Ascending aorta (tissue), 2 donors: Measurements from ENCODE around the gene CTIF. TPM values are rescaled to one million over a fixed set of nuclear protein-coding genes. Genes with fewer than 3 reads are reported as not detected.
A peak's percentile ranks its signal among the peaks of the same experiment; 100 is the strongest.

Experiments
- DNase-seq, 2 donors: peaks; one replicate each; pipeline ENCODE4 v3.0.0-alpha.2; 2019; ENCODE audit warnings: low spot score in 2 of 2
- H3K27ac ChIP-seq, 2 donors: fragments of 200-600 bp; sonication (generic); one replicate each; pipeline ENCODE4 v1.5.1; 2016 to 2017; ENCODE audit warnings: mild to moderate bottlenecking in 1 of 2
- H3K27me3 ChIP-seq: fragments of 200-600 bp; sonication (generic); one replicate; pipeline ENCODE4 v1.5.1; 2017
- H3K36me3 ChIP-seq, 2 donors: fragments of 200-600 bp; sonication (generic); one replicate each; pipeline ENCODE4 v1.5.1; 2016
- H3K4me1 ChIP-seq, 2 donors: fragments of 200-600 bp; sonication (generic); one replicate each; pipeline ENCODE4 v1.5.1; 2016 to 2017; ENCODE audit warnings: mild to moderate bottlenecking in 1 of 2
- H3K4me3 ChIP-seq, 2 donors: fragments of 200-600 bp; sonication (generic); one replicate each; pipeline ENCODE4 v1.5.1; 2016 to 2017; ENCODE audit warnings: mild to moderate bottlenecking in 1 of 2
- H3K9me3 ChIP-seq, 2 donors: fragments of 200-600 bp; sonication (generic); one replicate each; pipeline ENCODE4 v1.5.1; 2016
- intact Hi-C: fragments of 100-400 bp; cut with DNase I; formaldehyde crosslinking; loops from one replicate; pipeline ENCODE4 v1.15.1; 2023
- total RNA-seq: library from RNA; depleted of rRNA; stranded (reverse); fragments of >200 nt; gene quantifications from one replicate; pipeline ENCODE4 v1.1.0, GENCODE V29; 2016
- TF ChIP-seq, protein P1 (sequence below), 3 experiments: fragments of 200-600 bp in 2 of 3; fragments of 450-650 bp in 1 of 3; sonication (generic) in 2 of 3; IDR thresholded peaks; one replicate each; pipeline ENCODE4 v1.5.1; 2016 to 2019; ENCODE audit warnings: antibody characterized with exemption in 3 of 3, mild to moderate bottlenecking in 1 of 3, moderate library complexity in 1 of 3

Gene CTIF
- total RNA-seq, 1 donor from 2014 or later, result 55.3 TPM

DNA sequence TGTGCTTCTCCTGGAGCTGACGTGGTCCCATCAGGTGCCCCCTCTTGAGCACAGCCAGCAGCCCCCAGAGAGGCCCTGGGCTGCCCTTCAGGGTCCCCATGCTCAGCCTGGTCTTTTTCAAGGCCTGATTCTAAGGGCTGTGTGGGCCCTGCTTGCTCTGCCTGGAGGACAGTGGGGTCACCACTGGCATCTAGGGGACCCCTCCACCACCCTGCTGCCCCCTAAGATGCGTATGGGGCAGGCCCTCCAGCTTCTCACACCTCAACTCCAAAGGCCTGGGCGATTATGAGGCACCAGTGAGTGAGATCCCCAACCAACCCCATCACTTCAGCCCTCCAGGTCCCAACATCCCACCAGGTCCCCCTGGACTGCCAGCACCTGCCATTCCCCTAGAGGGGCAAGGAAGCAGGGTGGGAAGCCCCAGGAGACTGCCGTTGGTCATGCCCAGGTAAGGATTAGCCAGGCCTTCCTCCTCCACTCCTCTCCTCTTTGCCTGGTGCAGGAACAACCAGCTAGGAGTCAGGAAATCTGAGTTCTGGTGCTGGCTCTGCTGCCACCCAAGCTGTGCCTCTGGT, 297.5 kb downstream of the CTIF start:
- peak in 1 of 2 donors; percentile 38 for DNase-seq

DNA sequence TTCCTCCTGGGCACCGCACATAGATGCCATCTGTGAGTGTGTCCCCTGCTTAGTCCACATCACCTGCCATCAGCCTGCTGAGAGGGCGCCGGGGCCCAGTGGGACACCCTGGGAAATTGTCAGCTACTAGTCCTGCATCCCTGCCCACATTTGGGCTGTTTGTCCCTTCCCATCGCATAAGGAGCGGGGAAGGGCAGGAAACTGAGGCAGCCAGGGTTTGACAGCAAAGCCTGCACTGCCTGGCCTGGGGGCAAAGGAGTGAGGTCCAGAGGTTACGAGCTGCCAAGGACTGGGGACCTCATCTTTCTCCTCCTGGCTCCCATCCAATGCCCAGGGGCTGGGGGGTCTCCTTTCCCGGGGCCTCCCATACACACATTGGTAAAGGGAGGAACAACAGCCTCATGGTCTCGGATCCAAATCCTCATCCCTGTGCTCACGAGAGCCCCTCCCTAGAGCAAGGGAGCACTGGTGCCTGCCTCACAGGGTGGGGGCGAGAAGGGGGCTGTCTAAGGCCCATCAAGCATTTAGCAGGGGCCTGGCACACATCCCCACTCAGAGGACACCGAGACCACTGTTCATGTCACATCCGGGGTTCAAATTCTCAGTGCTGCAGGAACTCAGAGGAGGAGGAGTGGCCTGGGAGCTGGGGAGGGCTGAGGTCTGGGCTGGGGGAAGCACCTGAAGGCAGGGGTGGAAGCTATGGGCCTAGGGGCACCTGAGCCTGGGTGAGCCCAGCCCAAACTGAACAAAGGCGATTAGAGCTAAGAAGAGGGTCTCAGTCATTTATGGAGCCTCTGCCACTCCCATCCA, 298.2 kb downstream of the CTIF start:
- H3K9me3 ChIP-seq, result no peaks in the 10 kb centered on the region
- H3K27ac ChIP-seq, result peak overlapping the region; percentile 33 to 38
- DNase-seq, result peak in 1 of 2 donors; percentile 53
- peaks cover 4 to 56% of the 10 kb centered on the region in 2 donors for H3K4me1 ChIP-seq
- no peaks in the 10 kb centered on the region for H3K36me3 ChIP-seq
- no peak overlapping the region for H3K4me3 ChIP-seq
- intact Hi-C loops, result no loop called here
- TF ChIP-seq, protein P1, sequence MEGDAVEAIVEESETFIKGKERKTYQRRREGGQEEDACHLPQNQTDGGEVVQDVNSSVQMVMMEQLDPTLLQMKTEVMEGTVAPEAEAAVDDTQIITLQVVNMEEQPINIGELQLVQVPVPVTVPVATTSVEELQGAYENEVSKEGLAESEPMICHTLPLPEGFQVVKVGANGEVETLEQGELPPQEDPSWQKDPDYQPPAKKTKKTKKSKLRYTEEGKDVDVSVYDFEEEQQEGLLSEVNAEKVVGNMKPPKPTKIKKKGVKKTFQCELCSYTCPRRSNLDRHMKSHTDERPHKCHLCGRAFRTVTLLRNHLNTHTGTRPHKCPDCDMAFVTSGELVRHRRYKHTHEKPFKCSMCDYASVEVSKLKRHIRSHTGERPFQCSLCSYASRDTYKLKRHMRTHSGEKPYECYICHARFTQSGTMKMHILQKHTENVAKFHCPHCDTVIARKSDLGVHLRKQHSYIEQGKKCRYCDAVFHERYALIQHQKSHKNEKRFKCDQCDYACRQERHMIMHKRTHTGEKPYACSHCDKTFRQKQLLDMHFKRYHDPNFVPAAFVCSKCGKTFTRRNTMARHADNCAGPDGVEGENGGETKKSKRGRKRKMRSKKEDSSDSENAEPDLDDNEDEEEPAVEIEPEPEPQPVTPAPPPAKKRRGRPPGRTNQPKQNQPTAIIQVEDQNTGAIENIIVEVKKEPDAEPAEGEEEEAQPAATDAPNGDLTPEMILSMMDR (IDR thresholded peaks at IDR 0.05), result no peak
- no peaks in the 10 kb centered on the region for H3K27me3 ChIP-seq

More for the DNA sequence above, 297.5 kb downstream of the CTIF start:
- Histone ChIP-seq H3K27ac (peak overlapping the region; percentile 30 to 33), H3K9me3 (no peaks in the 10 kb centered on the region), H3K36me3 (no peaks in the 10 kb centered on the region), H3K27me3 (no peaks in the 10 kb centered on the region), H3K4me1 (peaks cover 4 to 54% of the 10 kb centered on the region in 2 donors), H3K4me3 (no peak overlapping the region)
- TF ChIP-seq, protein P1 (IDR thresholded peaks at IDR 0.05), result no peak
- intact Hi-C loops, result no loop called here

DNA sequence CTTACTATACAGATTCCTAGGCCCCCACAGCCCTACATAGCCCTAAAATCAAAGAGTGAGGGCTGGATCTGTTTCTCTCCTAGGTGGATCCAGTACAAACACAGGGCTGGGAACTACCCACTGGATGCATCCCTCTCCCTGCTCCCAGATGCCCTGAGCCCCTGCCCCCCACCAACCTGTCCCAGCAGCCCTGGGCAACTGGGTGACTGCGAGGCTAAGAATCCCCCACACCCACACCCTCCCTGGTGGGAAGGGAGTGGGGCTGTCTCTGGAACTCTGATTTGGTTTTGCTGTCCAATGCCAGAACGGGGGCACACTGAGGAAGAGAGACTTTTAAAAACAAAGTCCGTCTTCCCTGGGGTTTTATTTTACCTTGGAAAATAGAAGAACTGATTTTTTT, 298.8 kb downstream of the CTIF start:
- intact Hi-C loops, result no loop called here
- H3K4me3 ChIP-seq, result no peak overlapping the region
- TF ChIP-seq, protein P1 (IDR thresholded peaks at IDR 0.05), result no peak
- no peaks in the 10 kb centered on the region for H3K9me3 ChIP-seq
- no peak for DNase-seq
- H3K36me3 ChIP-seq, result no peaks in the 10 kb centered on the region
- H3K27me3 ChIP-seq, result no peaks in the 10 kb centered on the region
- H3K4me1 ChIP-seq, result peaks cover 4 to 53% of the 10 kb centered on the region in 2 donors
- H3K27ac ChIP-seq, result peak overlapping the region; percentile 38 to 83

DNA sequence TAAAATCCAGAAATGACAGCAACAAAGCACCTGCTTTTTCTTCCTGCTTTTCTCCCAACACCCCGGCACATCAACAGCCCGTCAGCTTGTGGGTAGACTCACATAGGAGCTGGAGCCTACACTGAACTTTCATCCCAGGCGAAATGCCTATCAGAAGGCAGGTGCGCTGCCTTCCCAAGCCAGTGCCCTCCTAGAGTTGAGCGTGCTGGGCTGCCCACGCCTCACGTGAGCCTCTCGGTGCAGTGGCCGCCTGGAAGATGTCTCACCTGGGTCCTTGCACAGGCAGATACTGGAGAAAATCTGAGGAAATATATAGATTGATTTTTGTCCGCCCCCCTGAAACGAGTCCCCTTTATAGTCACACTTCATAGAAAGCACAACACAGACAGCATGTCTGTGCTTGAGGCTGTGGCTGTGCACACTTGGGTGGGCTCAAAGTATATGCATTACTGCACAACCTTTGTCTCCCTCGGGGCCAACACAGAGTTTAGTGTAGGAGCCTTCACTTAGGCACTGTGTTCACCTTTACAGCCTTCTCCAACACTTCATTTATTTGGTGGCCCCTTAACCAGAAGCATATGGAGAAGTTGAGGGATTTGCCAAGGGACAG, 299.4 kb downstream of the CTIF start:
- H3K9me3 ChIP-seq, result no peaks in the 10 kb centered on the region
- intact Hi-C loops, result no loop called here
- H3K27me3 ChIP-seq, result no peaks in the 10 kb centered on the region
- H3K36me3 ChIP-seq, result no peaks in the 10 kb centered on the region
- no peak for DNase-seq
- H3K27ac ChIP-seq, result peak overlapping the region; percentile 31 to 83
- TF ChIP-seq, protein P1 (IDR thresholded peaks at IDR 0.05), result no peak
- H3K4me3 ChIP-seq, result no peak overlapping the region
- H3K4me1 ChIP-seq, result peaks cover under 1 to 50% of the 10 kb centered on the region in 2 donors

DNA sequence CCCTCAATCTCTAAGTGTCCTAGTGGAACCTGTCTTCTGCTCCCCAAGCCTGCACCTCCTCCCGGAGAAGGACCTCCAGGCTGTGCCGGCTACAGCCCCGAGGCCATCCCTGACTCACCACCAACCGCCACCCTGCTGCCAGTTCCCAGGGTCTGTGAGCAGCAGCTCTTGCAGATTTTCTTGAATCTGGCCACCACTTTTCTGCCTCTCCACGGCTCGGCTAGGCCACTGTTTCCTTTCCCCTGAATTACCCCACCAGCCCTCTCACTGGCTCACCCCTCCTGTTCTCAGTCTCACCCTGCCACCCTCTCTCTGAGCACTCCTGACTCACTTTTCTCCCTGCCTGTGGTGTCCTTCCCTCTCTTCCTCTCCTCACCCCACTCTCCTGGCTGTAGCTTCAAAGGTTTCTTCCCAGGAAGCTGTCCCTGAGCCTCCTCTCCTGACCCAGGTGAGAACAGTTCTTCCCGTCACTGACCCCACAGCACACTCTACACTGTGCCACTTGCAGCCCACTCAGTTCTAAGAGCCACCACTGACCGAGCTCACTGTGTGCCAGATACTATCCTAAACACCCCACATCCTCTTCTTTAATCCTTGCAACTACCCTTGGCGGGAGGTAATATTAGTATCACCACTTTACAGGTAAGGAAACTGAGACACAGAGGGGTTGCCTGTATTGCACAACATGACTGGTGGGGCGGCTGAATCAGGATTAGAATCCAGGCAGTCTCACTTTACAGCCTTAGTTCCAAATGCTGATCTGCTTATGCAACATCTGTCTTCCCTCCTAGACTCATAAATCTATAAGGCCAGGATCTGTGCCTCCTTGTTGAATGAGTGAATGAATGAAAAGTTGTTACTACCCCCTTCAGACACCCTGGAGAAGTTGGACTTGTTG, 300.3 kb downstream of the CTIF start:
- Histone ChIP-seq H3K4me1 (peaks cover 0 to 43% of the 10 kb centered on the region in 2 donors), H3K27ac (peak overlapping the region; percentile 31 to 83), H3K36me3 (no peaks in the 10 kb centered on the region), H3K27me3 (no peaks in the 10 kb centered on the region), H3K9me3 (no peaks in the 10 kb centered on the region), H3K4me3 (no peak overlapping the region)
- TF ChIP-seq, protein P1 (IDR thresholded peaks at IDR 0.05), result no peak
- intact Hi-C loops, result no loop called here
- no peak for DNase-seq
